DND-41 (cell line): ENCODE measurements around the gene USP22.
"Not testable (repeated sequence)": the region's sequence is repeated elsewhere in the genome, so short reads cannot be mapped to it uniquely, and the experiment has no call there.

ENCODE experiments used
- ATAC-seq: fragments of 200-7000 bp; cut with Tn5 transposase; 3 replicates; pipeline ENCODE4 v1.9.1; 2021; ENCODE audit warnings: low read depth; ENCODE audit not compliant: insufficient read depth
- DNase-seq: peaks from one replicate; pipeline ENCODE4 v3.0.0-alpha.2; 2020
- H2AFZ ChIP-seq: 2 replicates; pipeline ENCODE4 v1.6.0; 2012; ENCODE audit warnings: low read depth, low read length
- H3K27ac ChIP-seq: 2 replicates; pipeline ENCODE4 v1.5.1; 2012; ENCODE audit warnings: low read length, inconsistent platforms
- H3K27me3 ChIP-seq: fragments of 200-600 bp; sonication (generic); 2 replicates; pipeline ENCODE4 v1.6.0; 2012; ENCODE audit warnings: low read length, mild to moderate bottlenecking, inconsistent platforms; ENCODE audit not compliant: insufficient read depth, poor library complexity
- H3K36me3 ChIP-seq: 2 replicates; pipeline ENCODE4 v1.5.1; 2012; ENCODE audit warnings: low read length, inconsistent platforms; ENCODE audit not compliant: insufficient read depth
- H3K4me1 ChIP-seq: 2 replicates; pipeline ENCODE4 v1.5.1; 2012; ENCODE audit warnings: mild to moderate bottlenecking, low read length; ENCODE audit not compliant: insufficient read depth
- H3K4me2 ChIP-seq: 2 replicates; pipeline ENCODE4 v1.6.0; 2012; ENCODE audit warnings: mild to moderate bottlenecking, moderate library complexity, low read length, inconsistent platforms; ENCODE audit not compliant: insufficient read depth
- H3K4me3 ChIP-seq, 2 experiments: fragments of 200-600 bp in 1 of 2; shearing (Covaris generic) in 1 of 2; 2 replicates each; pipeline ENCODE4 v1.5.1; 2012 to 2016; ENCODE audit warnings: inconsistent platforms in 2 of 2, low read length in 2 of 2, mild to moderate bottlenecking in 2 of 2, low read depth in 1 of 2, moderate library complexity in 1 of 2
- H3K79me2 ChIP-seq: 2 replicates; pipeline ENCODE4 v1.6.0; 2012; ENCODE audit warnings: low read length, inconsistent platforms; ENCODE audit not compliant: insufficient read depth
- H3K9ac ChIP-seq: 2 replicates; pipeline ENCODE4 v1.6.0; 2012; ENCODE audit warnings: low read depth, mild to moderate bottlenecking, inconsistent platforms, low read length, moderate library complexity
- H3K9me3 ChIP-seq: 2 replicates; pipeline ENCODE4 v1.5.1; 2012; ENCODE audit warnings: low read length, moderate library complexity, mild to moderate bottlenecking, inconsistent platforms; ENCODE audit not compliant: insufficient read depth, severe bottlenecking
- H4K20me1 ChIP-seq: 2 replicates; pipeline ENCODE4 v1.6.0; 2012; ENCODE audit warnings: low read length; ENCODE audit not compliant: insufficient read depth
- EZH2 ChIP-seq: IDR thresholded peaks from 3 replicates; pipeline ENCODE4 v1.6.1; 2012; ENCODE audit warnings: borderline replicate concordance, low read depth, mild to moderate bottlenecking, moderate library complexity, low read length, inconsistent platforms; ENCODE audit not compliant: severe bottlenecking
- TF ChIP-seq, protein P1 (sequence below): IDR thresholded peaks from 2 replicates; pipeline ENCODE4 v1.5.1; 2012; ENCODE audit warnings: borderline replicate concordance, low read length, moderate library complexity, mild to moderate bottlenecking; ENCODE audit not compliant: poor library complexity, severe bottlenecking; ENCODE audit errors: extremely low read depth

USP22 gene

DNA sequence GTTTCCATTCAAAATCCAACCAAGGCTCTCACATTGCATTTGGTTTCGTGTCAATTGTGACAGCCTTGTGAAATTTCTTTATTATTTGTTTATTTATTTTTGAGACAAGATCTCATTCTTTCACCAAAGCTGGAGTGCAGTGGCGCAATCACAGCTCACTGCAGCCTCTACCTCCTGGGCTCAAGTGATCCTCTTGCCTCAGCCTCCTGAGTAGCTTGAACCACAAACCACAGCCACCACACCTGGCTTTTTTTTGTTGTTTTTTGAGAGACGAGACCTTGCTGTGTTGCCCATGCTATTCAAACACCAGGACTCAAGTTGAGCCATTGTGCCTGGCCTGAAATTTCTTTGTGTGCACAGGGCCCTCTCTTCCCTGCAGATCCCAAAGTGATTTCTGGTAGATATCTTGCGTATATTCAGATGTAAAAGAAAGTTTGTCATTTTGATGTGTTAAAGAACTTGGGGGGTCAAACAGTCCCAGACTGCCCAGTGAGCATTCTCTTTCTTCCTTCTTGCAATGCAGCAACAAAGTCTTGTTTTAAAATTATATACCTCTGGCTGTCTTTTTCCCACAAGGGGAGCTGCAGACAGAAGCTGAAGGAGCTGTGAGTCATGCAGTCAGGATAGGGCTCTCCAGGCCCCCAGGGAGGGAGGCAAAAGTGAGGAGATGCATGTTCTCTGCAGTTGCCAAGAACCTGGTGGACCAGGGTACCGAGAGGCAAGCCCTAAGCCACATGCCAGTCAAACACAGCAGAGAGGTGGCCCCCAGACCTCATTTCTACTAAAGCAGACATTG is 15.5 kb upstream of the USP22 start:
- Histone ChIP-seq H3K4me2 (no peak overlapping the region), H3K4me3 (no peak overlapping the region), H3K4me1 (no peaks in the 10 kb centered on the region), H3K27ac (no peak overlapping the region), H2AFZ (no peak overlapping the region), H4K20me1 (no peaks in the 10 kb centered on the region), H3K36me3 (no peaks in the 10 kb centered on the region), H3K9ac (no peak overlapping the region), H3K27me3 (no peaks in the 10 kb centered on the region), H3K9me3 (no peaks in the 10 kb centered on the region), H3K79me2 (no peaks in the 10 kb centered on the region)
- peak; percentile 23 for DNase-seq
- no peak for TF ChIP-seq EZH2
- TF ChIP-seq, protein P1, sequence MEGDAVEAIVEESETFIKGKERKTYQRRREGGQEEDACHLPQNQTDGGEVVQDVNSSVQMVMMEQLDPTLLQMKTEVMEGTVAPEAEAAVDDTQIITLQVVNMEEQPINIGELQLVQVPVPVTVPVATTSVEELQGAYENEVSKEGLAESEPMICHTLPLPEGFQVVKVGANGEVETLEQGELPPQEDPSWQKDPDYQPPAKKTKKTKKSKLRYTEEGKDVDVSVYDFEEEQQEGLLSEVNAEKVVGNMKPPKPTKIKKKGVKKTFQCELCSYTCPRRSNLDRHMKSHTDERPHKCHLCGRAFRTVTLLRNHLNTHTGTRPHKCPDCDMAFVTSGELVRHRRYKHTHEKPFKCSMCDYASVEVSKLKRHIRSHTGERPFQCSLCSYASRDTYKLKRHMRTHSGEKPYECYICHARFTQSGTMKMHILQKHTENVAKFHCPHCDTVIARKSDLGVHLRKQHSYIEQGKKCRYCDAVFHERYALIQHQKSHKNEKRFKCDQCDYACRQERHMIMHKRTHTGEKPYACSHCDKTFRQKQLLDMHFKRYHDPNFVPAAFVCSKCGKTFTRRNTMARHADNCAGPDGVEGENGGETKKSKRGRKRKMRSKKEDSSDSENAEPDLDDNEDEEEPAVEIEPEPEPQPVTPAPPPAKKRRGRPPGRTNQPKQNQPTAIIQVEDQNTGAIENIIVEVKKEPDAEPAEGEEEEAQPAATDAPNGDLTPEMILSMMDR: no peak
- ATAC-seq: peak; percentile 55; the same call in 1 of the 3 replicates

DNA sequence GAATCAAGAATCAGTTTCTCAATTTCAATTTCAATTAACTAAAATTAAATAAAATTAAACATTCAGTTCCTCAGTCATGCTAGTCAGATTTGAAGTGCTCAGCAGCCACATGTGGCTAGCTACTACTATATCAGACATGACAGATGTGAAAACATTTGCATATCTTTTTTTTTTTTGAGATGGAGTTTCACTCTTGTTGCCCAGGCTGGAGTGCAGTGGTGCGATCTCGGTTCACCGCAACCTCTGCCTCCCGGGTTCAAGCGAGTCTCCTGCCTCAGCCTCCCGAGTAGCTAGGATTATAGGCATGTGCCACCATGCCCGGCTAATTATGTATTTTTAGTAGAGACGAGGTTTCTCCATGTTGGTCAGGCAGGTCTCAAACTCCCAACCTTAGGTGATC is 10.2 kb upstream of the USP22 start:
- H3K4me1 ChIP-seq: not testable (repeated sequence)

DNA sequence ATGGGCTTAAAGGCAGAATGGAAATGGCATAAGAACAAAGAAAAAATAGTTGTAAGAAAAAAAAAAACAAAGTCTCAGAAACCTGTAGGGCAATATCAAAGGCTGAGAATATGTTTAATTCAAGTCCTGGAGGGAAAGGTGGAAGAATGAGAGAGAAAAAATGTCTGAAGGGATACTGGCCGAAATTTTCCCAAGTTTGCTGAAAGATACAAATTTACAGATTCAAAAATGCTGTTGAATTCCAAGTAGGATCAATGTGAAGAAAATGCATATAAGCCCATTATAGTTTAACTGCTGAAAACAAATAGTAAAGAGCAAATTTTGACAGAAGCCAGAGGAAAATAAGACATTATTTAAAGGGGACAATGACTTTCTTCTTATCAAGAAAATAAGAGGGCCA is 6.6 kb upstream of the USP22 start:
- Histone ChIP-seq H4K20me1 (no peaks in the 10 kb centered on the region), H3K9me3 (no peaks in the 10 kb centered on the region), H3K4me1 (peaks cover 6% of the 10 kb centered on the region; the same call in 1 of the 2 replicates), H3K27ac (no peak overlapping the region), H3K4me3 (no peak overlapping the region), H3K4me2 (no peak overlapping the region), H2AFZ (no peak overlapping the region), H3K36me3 (no peaks in the 10 kb centered on the region), H3K27me3 (no peaks in the 10 kb centered on the region), H3K9ac (no peak overlapping the region), H3K79me2 (no peaks in the 10 kb centered on the region)
- TF ChIP-seq, protein P1: no peak
- no peak for TF ChIP-seq EZH2
- DNase-seq: no peak
- no peak for ATAC-seq

More for the DNA sequence above, 10.2 kb upstream of the USP22 start:
- not testable (repeated sequence) for H4K20me1 ChIP-seq, H3K9me3 ChIP-seq, DNase-seq, H3K27me3 ChIP-seq, H3K79me2 ChIP-seq, H3K9ac ChIP-seq, H3K27ac ChIP-seq, H2AFZ ChIP-seq, ATAC-seq, H3K36me3 ChIP-seq, H3K4me2 ChIP-seq, H3K4me3 ChIP-seq

DNA sequence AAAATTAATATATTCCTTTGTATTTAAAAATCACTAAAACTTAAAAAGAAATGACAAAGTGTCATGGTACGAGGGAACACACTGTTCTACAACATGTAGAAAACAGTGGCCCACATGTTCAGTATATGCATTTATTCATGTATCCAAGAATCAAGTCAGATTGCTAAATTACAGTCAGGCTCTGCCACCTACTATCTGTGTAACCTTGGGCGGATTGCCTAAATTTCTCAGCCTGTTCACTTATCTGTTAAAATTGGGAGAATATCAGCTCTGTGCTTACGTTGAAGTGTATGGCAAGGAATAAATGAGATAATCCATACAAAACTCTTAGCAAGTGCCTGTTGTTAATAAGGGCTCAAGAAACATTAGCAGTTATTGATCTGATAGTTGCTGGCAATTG is 3.4 kb upstream of the USP22 start:
- ATAC-seq (no peak), DNase-seq (no peak)
- H3K9ac ChIP-seq: no peak overlapping the region
- H3K4me3 ChIP-seq: no peak overlapping the region
- no peaks in the 10 kb centered on the region for H3K9me3 ChIP-seq
- H4K20me1 ChIP-seq: peaks cover 9% of the 10 kb centered on the region
- H3K4me2 ChIP-seq: no peak overlapping the region
- H3K27me3 ChIP-seq: no peaks in the 10 kb centered on the region
- H2AFZ ChIP-seq: no peak overlapping the region
- no peak overlapping the region for H3K27ac ChIP-seq
- H3K4me1 ChIP-seq: peaks cover 21% of the 10 kb centered on the region
- TF ChIP-seq, protein P1: no peak
- TF ChIP-seq EZH2: no peak
- H3K36me3 ChIP-seq: peaks cover 3% of the 10 kb centered on the region; the same call in 1 of the 2 replicates
- peaks cover 16% of the 10 kb centered on the region for H3K79me2 ChIP-seq
